SH-SY5Y (cell line): ENCODE data around the gene GADD45B.

Source experiments
- GATA2 ChIP-seq: IDR thresholded peaks from 2 replicates; pipeline ENCODE4 v1.6.1; 2011; ENCODE audit warnings: mild to moderate bottlenecking, low read depth, low read length
- GATA3 ChIP-seq: IDR thresholded peaks from 2 replicates; pipeline ENCODE4 v1.6.1; 2011; ENCODE audit warnings: low read depth, mild to moderate bottlenecking, low read length, moderate library complexity

DNA sequence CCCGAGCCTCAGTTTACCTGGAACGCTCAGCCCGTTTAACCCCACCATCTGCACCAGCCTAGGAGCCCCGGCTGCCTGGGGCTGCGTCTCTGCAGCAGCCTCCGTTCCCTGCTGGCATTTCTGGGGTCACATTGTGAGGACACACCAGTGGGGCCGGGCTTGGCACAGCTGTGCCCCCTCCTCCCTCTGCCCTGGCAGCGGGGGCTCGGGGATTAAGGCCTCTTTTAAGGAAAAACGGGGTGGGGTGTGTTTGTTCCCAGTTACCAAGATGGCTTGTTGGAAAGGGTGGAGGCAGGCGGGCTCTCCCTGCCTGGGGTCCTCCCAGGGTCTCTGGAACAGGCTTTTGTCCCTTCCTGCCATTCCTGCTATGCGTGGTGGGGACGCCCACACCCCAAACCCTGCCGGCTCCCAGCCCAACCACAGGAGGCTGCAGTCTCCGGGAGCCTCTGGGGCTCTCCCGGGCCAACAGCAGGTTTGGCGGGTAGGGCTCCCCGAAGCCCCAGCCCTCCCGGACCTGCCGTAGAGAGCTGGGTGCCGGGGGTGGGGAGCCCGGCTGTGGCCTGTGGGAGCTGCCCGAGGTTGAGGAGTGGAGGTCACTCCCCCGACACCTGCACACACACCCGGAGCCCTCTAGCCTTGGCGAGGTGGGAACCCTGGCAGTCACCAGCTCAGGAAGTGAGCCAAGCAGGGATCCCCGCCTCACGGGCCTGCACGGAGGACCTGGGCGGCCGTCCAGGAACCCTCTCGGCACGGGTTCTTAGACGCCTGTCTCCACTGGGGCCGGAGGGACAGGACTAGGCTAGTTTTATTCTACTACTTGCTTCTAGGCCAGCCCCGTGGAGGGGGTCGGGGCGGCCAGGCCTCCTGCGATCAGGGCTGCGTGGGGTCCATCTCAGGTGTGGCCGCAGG is 36.9 kb downstream of the GADD45B start:
- TF ChIP-seq GATA3: no peak
- no peak for TF ChIP-seq GATA2
